GM23338 (cell line): Measurements from ENCODE around the gene EYS. TPM values are rescaled to one million over a fixed set of nuclear protein-coding genes. Genes with fewer than 3 reads are reported as not detected.

ENCODE experiments used
- ATAC-seq: fragments of 200-7000 bp; cut with Tn5 transposase; 3 replicates; pipeline ENCODE4 v1.9.1; 2020
- DNase-seq: peaks from one replicate; pipeline ENCODE4 v3.0.0-alpha.2; 2015; ENCODE audit warnings: low spot score
- H2AFZ ChIP-seq: fragments of 200-600 bp; sonication (generic); 2 replicates; pipeline ENCODE4 v1.8.0; 2016; ENCODE audit warnings: antibody characterized with exemption, mild to moderate bottlenecking, moderate library complexity
- H3F3A ChIP-seq: fragments of 200-600 bp; sonication (generic); replicated peaks from 2 replicates; pipeline ENCODE4 v1.8.0; 2017; ENCODE audit warnings: antibody characterized with exemption, mixed run types, low read depth
- H3K27ac ChIP-seq: fragments of 200-600 bp; sonication (generic); 2 replicates; pipeline ENCODE4 v1.6.1; 2016; ENCODE audit warnings: low read depth
- H3K27me3 ChIP-seq: fragments of 200-600 bp; sonication (generic); 2 replicates; pipeline ENCODE4 v1.8.0; 2016; ENCODE audit warnings: mild to moderate bottlenecking, mixed run types, moderate library complexity; ENCODE audit not compliant: insufficient read depth
- H3K36me3 ChIP-seq: fragments of 200-600 bp; sonication (generic); 2 replicates; pipeline ENCODE4 v1.8.0; 2016; ENCODE audit warnings: mild to moderate bottlenecking; ENCODE audit not compliant: insufficient read depth
- H3K4me1 ChIP-seq: fragments of 200-600 bp; sonication (generic); 2 replicates; pipeline ENCODE4 v1.8.0; 2016; ENCODE audit warnings: mild to moderate bottlenecking, moderate library complexity; ENCODE audit not compliant: insufficient read depth
- H3K4me2 ChIP-seq: fragments of 200-600 bp; sonication (generic); 2 replicates; pipeline ENCODE4 v1.7.1; 2017; ENCODE audit warnings: mixed run types
- H3K4me3 ChIP-seq: fragments of 200-600 bp; sonication (generic); 2 replicates; pipeline ENCODE4 v1.6.1; 2016; ENCODE audit warnings: mixed run types
- H3K79me2 ChIP-seq: fragments of 200-600 bp; sonication (generic); replicated peaks from 2 replicates; pipeline ENCODE4 v1.8.0; 2017; ENCODE audit warnings: mild to moderate bottlenecking; ENCODE audit not compliant: insufficient read depth
- H3K9me2 ChIP-seq: fragments of 200-600 bp; sonication (generic); 2 replicates; pipeline ENCODE4 v1.8.0; 2017; ENCODE audit not compliant: insufficient read depth
- H4K20me1 ChIP-seq: fragments of 200-600 bp; sonication (generic); replicated peaks from 2 replicates; pipeline ENCODE4 v1.8.0; 2017; ENCODE audit warnings: mild to moderate bottlenecking; ENCODE audit not compliant: insufficient read depth
- H3K27ac Mint-ChIP-seq: 2 replicates; pipeline ENCODE4 v1.8.0; 2020; ENCODE audit warnings: inconsistent platforms, mild to moderate bottlenecking, moderate library complexity, mixed read lengths
- H3K27me3 Mint-ChIP-seq: 3 replicates; pipeline ENCODE4 v1.8.0; 2022; ENCODE audit warnings: low read depth, mild to moderate bottlenecking, moderate library complexity, mixed read lengths, inconsistent platforms; ENCODE audit not compliant: insufficient read depth, poor library complexity
- H3K36me3 Mint-ChIP-seq: 3 replicates; pipeline ENCODE4 v1.8.0; 2021; ENCODE audit warnings: low read depth, mild to moderate bottlenecking, inconsistent platforms, moderate library complexity, mixed read lengths
- H3K4me1 Mint-ChIP-seq: 3 replicates; pipeline ENCODE4 v1.8.0; 2020; ENCODE audit warnings: mild to moderate bottlenecking, inconsistent platforms, mixed read lengths
- H3K4me3 Mint-ChIP-seq: 3 replicates; pipeline ENCODE4 v1.8.0; 2021; ENCODE audit warnings: moderate library complexity, mild to moderate bottlenecking, inconsistent platforms, mixed read lengths
- H3K9me3 Mint-ChIP-seq: 3 replicates; pipeline ENCODE4 v1.8.0; 2020; ENCODE audit warnings: moderate library complexity, mild to moderate bottlenecking, inconsistent platforms, mixed read lengths
- CTCF ChIP-seq, 2 experiments: fragments of 200-600 bp in 1 of 2; sonication (generic) in 1 of 2; conservative IDR thresholded peaks; 2 replicates each; pipeline versions ENCODE4 v1.5.1 to v1.6.1; 2016 to 2017; ENCODE audit warnings: antibody characterized with exemption in 2 of 2, low read depth in 2 of 2, mild to moderate bottlenecking in 2 of 2, moderate library complexity in 1 of 2
- STAT1 ChIP-seq: IDR thresholded peaks from one replicate; pipeline ENCODE4 v1.6.1; 2016; ENCODE audit warnings: antibody characterized with exemption; ENCODE audit not compliant: unreplicated experiment
- ZNF114 ChIP-seq: fragments of 250-450 bp; sonication (Bioruptor Pico); IDR thresholded peaks from 2 replicates; pipeline ENCODE4 v1.5.0; 2020; ENCODE audit warnings: mild to moderate bottlenecking, moderate library complexity
- ZNF331 ChIP-seq: fragments of 250-450 bp; sonication (Bioruptor Pico); IDR thresholded peaks from 2 replicates; pipeline ENCODE4 v1.5.0; 2020; ENCODE audit warnings: low read depth, mild to moderate bottlenecking, moderate library complexity
- ZNF462 ChIP-seq: fragments of 250-450 bp; sonication (Bioruptor Pico); IDR thresholded peaks from 2 replicates; pipeline ENCODE4 v1.5.0; 2020; ENCODE audit warnings: mild to moderate bottlenecking, moderate library complexity
- polyA plus RNA-seq: library from polyadenylated mRNA; unstranded; fragments of >200 nt; fragmentation: Nextera tagmentation; extraction: Ambion mirVana; gene quantifications from 2 replicates; pipeline ENCODE4 v1.2.1, GENCODE V29; 2016
- total RNA-seq: library from RNA; depleted of rRNA; stranded (reverse); fragments of >200 nt; shearing (Covaris generic); gene quantifications from 2 replicates; pipeline ENCODE4 v1.2.3, GENCODE V29; 2014

Gene EYS
- total and polyA plus RNA-seq, 2 experiments from 2014 or later = 0.38 to 0.52 TPM

- TF ChIP-seq ZNF462 (no peak), ZNF331 (no peak), ZNF114 (CRISPR knock-in tag) (no peak), STAT1 (no peak)
Observed at GRCh38 chr6:64890609-64891008, 816.4 kb downstream of the EYS start (continued).

GRCh38 chr6:64889144-64889543 lies 817.9 kb downstream of the EYS start:
- Mint-ChIP-seq H3K27ac (peak overlapping the region; percentile 89; the same call in 1 of the 2 replicates), H3K36me3 (no peaks in the 10 kb centered on the region; the same call in 2 of the 3 replicates)
- no peak for ATAC-seq

More at GRCh38 chr6:64889144-64889543, 817.9 kb downstream of the EYS start:
- no peak for DNase-seq
- Histone ChIP-seq H3K36me3 (no peaks in the 10 kb centered on the region), H3K4me2 (no peak overlapping the region), H3F3A (no peaks in the 10 kb centered on the region), H4K20me1 (no peaks in the 10 kb centered on the region), H3K27me3 (no peaks in the 10 kb centered on the region), H3K79me2 (no peaks in the 10 kb centered on the region), H3K4me1 (peaks cover 35% of the 10 kb centered on the region), H3K27ac (peak overlapping the region; percentile 34; the same call in 1 of the 2 replicates), H3K4me3 (no peak overlapping the region), H3K9me2 (no peaks in the 10 kb centered on the region), H2AFZ (no peak overlapping the region)
- H3K27me3 Mint-ChIP-seq = no peaks in the 10 kb centered on the region
- H3K4me3 Mint-ChIP-seq = no peak overlapping the region
- no peak for TF ChIP-seq ZNF462
- no peak for TF ChIP-seq CTCF (conservative IDR thresholded peaks at IDR 0.05; ENCODE audit: low read depth in 2 of 2)
- H3K9me3 Mint-ChIP-seq = no peaks in the 10 kb centered on the region
- peaks cover 42% of the 10 kb centered on the region for H3K4me1 Mint-ChIP-seq
